WI38 (cell line): Measurements from ENCODE around the gene MTCH2.
A peak's percentile ranks its signal among the peaks of the same experiment; 100 is the strongest.

Experiments used
- H3K4me3 ChIP-seq: 2 replicates; pipeline ENCODE4 v1.5.1; 2011; ENCODE audit warnings: low read depth, mild to moderate bottlenecking, control low read depth, low read length
- TF ChIP-seq, protein P1 (sequence below): IDR thresholded peaks from 2 replicates; pipeline ENCODE4 v1.5.1; 2012; ENCODE audit warnings: low read depth, mild to moderate bottlenecking, control low read depth, low read length

MTCH2 gene

DNA sequence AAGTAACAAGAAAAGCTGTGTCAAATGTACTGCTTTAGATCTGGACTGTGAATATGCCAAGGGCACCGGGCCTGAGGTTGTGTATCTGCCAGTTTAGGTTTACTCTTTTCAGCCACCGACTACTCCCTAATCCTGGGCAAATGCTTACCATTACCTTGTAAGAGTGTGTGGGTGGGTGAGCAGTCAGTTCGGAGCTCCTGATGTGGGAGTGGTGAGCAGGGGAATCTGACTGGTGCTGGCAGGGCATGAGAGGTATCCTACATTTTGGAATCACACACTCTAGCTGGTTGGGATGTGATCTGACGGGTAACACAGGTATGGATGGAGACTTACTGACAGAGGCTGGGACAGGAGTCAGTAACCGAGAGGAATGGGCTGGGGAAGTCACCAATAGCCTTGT lies 58.5 kb downstream of the MTCH2 start:
- TF ChIP-seq, protein P1, sequence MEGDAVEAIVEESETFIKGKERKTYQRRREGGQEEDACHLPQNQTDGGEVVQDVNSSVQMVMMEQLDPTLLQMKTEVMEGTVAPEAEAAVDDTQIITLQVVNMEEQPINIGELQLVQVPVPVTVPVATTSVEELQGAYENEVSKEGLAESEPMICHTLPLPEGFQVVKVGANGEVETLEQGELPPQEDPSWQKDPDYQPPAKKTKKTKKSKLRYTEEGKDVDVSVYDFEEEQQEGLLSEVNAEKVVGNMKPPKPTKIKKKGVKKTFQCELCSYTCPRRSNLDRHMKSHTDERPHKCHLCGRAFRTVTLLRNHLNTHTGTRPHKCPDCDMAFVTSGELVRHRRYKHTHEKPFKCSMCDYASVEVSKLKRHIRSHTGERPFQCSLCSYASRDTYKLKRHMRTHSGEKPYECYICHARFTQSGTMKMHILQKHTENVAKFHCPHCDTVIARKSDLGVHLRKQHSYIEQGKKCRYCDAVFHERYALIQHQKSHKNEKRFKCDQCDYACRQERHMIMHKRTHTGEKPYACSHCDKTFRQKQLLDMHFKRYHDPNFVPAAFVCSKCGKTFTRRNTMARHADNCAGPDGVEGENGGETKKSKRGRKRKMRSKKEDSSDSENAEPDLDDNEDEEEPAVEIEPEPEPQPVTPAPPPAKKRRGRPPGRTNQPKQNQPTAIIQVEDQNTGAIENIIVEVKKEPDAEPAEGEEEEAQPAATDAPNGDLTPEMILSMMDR = no peak
- no peak overlapping the region for H3K4me3 ChIP-seq

DNA sequence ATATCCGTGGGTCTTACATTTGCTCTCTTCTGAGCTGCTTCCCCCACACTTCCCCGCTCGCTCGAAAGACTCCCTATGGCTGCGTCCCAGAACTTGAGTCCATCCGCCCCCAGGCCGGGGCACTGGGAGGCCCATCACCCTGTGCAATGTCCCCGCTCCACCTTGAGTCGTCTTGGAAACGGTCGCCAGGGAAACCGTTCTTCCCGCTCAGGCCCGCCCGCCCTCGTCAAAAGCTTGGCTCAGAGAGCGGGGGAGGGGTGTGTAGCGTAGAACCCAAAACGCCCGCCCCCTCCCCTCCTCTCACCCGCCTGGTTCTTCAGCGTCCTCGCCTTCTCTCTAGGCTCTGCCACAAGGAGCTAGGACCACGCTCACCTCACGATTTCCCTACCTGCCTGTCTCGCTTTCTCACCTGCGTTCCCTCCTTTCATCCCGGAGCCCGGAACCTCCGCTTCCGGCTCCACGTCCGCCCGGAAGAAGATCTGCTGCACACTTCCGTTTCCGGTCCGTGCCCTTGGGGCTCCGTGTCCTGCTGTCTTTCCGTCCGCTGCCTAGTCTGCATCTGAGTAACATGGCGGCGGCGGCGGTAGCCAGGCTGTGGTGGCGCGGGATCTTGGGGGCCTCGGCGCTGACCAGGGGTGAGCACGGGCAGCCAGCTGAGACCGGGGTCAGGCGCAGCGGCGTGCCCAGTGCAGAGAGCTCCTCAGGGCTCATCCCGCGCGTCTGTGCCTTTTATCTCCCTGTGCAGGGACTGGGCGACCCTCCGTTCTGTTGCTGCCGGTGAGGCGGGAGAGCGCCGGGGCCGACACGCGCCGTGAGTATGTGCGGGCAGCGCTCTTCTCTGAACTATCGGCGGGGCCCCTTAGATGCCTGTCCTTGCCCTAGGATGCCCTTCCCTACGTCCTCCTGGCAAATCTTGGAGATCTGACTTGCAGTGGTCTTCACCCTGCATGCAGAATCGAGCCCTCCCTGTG lies 63.5 kb downstream of the MTCH2 start, which contains the start of the genes KBTBD4 and NDUFS3:
TSS of gene KBTBD4 (minus strand) at position 447 of the 971 bp plus-strand sequence. CDS start at position 428, 19 bp downstream.
TSS of gene NDUFS3 (plus strand) at position 551 of the 971 bp plus-strand sequence. CDS start at position 569, 18 bp downstream.
- TF ChIP-seq, protein P1 = no peak
- peak within 1 kb of the TSS; percentile 98 for H3K4me3 ChIP-seq

DNA sequence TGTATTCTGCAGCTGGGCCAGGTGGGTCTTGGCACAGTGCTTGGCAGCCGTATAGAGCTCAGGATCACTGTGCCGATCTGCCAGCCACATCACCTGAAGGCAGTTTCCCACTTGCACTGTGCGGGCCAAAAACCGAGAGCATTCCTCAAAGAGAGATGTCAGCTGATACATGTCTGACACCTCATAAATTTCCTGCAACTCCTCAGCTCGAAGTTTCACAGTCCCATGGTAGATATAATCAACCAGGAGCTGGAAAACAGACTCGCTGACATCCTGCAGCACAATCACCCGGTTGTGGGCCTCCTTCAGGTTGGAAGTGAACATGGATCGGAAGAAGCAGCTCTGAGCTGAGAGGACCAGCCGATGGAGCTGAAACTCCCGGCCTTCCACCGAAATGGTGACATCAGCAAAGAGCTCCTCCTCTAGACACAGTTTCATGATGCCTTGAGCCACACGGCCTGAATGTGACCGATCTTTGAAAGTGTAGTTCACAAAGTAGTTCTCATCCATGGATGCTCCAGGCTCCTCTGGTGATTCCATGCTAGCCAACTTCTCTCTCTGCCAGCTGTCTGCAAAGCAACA lies 64.8 kb downstream of the MTCH2 start:
- H3K4me3 ChIP-seq = peak overlapping the region; percentile 98
- TF ChIP-seq, protein P1 = no peak

DNA sequence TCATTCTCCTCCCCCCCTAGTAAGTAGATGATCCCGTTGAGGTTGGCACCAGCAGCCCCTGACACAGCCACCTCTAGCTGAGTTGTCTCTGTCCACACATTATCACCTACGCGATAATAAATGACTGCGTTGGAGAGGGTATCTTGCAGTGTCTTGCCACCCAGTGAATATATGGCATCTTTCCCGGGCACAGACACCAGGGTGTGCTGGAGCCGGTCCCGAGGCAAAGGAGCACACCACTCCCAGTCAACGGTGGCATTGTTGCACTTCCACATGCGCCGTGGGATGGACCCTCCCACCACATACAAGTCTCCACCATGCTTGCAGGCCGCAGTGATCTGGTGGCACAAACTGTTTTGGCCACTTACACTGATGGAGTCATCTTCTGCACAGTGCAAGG lies 69.0 kb downstream of the MTCH2 start:
- H3K4me3 ChIP-seq = no peak overlapping the region
- TF ChIP-seq, protein P1 = no peak

DNA sequence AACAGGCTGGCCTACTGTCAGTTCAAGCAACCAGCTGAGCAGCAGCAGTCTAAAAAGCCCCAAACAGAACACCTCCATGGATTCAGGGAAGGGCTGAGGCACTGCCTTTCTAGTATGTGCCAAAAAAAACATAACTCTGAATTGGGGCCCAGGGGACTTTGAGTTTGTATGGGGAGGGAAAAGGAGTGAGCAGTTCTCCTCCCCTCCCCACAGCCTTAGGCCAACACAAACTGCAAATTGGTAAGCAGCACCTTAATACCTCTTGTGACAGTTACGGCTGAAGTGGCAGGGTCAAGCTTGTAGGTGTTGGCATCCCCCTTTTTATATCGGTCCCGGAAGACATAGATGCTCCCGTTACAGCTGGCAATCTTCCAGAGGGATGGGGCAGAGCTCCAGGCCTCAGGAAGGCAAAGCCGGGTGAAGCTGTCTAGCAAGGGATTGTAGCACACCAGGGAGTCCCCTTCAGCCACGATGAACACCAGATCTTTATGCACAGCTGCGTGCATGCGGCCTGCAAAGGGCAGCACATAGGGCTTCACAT lies 69.6 kb downstream of the MTCH2 start:
- no peak overlapping the region for H3K4me3 ChIP-seq
- TF ChIP-seq, protein P1 = no peak

DNA sequence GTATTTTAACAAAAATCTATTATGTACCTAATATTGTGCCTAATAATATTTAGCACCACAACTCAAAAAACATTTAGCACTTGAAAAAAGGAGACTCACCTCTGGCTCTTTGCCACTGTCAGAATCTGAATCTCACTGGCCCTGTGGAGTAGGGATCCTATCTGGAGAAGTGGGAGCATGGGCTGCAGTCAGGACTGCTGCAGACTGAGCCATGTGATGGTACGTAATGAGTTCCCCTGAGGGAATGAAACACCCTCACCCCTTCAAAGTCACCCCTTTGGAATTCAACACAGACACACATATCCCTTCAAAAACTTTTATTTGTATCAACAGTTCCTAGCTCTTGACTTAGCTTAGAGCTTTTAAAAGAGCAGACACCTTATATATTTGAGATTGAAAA lies 70.5 kb downstream of the MTCH2 start:
- H3K4me3 ChIP-seq = no peak overlapping the region
- TF ChIP-seq, protein P1 = no peak

DNA sequence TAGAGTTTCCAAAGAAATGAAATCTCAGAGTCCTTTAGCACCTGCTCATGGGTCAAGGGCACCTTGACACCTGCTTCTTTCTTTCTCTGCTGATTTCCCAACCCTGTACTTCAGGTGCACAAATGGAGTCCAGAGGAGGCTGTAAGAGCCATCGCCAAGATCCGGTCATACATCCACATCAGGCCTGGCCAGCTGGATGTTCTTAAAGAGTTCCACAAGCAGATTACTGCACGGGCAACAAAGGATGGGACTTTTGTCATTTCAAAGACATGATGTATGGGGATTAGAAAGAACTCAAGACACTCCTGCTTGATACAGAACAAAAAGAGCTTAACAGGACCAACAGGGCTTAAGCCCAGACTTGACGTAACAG lies 71.0 kb downstream of the MTCH2 start:
- TF ChIP-seq, protein P1 = no peak
- no peak overlapping the region for H3K4me3 ChIP-seq
